ENCODE results near the gene GTF3A.

GTF3A gene

GRCh38 chr13:27472441-27472840 is 48.0 kb downstream of the GTF3A start:
- H3K4me3 ChIP-seq (ENCODE audit: control insufficient read depth in 1 of 7, extremely low read depth in 1 of 7, insufficient read depth in 4 of 7, low read depth in 2 of 7, low read length in 6 of 7) = no peak overlapping the region
- ChIA-PET CTCF (no interaction called here), POLR2A (no interaction called here)
- H3K9me3 ChIP-seq (ENCODE audit: control extremely low read depth in 1 of 5, control insufficient read depth in 4 of 5, insufficient read depth in 2 of 5, low read depth in 1 of 5, low read length in 4 of 5) = peaks cover 0 to 3% (median 0%) of the 10 kb centered on the region in 5 experiments
- DNase-seq = no peak
- peaks cover 0 to 21% (median 11%) of the 10 kb centered on the region in 4 experiments for H3K4me1 ChIP-seq (ENCODE audit: control extremely low read depth in 1 of 4, control insufficient read depth in 4 of 4, insufficient read depth in 4 of 4, low read length in 3 of 4)
- WGBS (ENCODE audit: insufficient coverage) = 100% methylated on average over 2 of the region's 2 CpGs
- no peaks in the 10 kb centered on the region for H3K36me3 ChIP-seq (ENCODE audit: control insufficient read depth in 4 of 4, insufficient read depth in 4 of 4, low read length in 3 of 4)
- H3K27ac ChIP-seq (ENCODE audit: insufficient read depth in 1 of 2, low read depth in 1 of 2, low read length in 2 of 2, poor library complexity in 1 of 2, severe bottlenecking in 2 of 2) = no peak overlapping the region
- no peaks in the 10 kb centered on the region for H3K27me3 ChIP-seq (replicated peaks in 2 of 5; ENCODE audit: control insufficient read depth in 4 of 5, insufficient read depth in 5 of 5, low read length in 4 of 5)

- Histone ChIP-seq H3K27me3 (replicated peaks in 2 of 5; ENCODE audit: control insufficient read depth in 4 of 5, insufficient read depth in 5 of 5, low read length in 4 of 5) (no peaks in the 10 kb centered on the region), H3K4me3 (ENCODE audit: control insufficient read depth in 1 of 7, extremely low read depth in 1 of 7, insufficient read depth in 4 of 7, low read depth in 2 of 7, low read length in 6 of 7) (no peak overlapping the region), H3K4me1 (ENCODE audit: control extremely low read depth in 1 of 4, control insufficient read depth in 4 of 4, insufficient read depth in 4 of 4, low read length in 3 of 4) (peaks cover 0 to 26% (median 12%) of the 10 kb centered on the region in 4 experiments), H3K27ac (ENCODE audit: insufficient read depth in 1 of 2, low read depth in 1 of 2, low read length in 2 of 2, poor library complexity in 1 of 2, severe bottlenecking in 2 of 2) (no peak overlapping the region), H3K9me3 (ENCODE audit: control extremely low read depth in 1 of 5, control insufficient read depth in 4 of 5, insufficient read depth in 2 of 5, low read depth in 1 of 5, low read length in 4 of 5) (peaks cover 0 to 3% (median 0%) of the 10 kb centered on the region in 5 experiments), H3K36me3 (ENCODE audit: control insufficient read depth in 4 of 4, insufficient read depth in 4 of 4, low read length in 3 of 4) (no peaks in the 10 kb centered on the region)
- ChIA-PET POLR2A (no interaction called here), CTCF (no interaction called here)
- 100% methylated on average over 2 of the region's 3 CpGs for WGBS (ENCODE audit: insufficient coverage)
- no peak for DNase-seq
Observed at GRCh38 chr13:27472941-27473340, 48.5 kb downstream of the GTF3A start.

- H3K9me3 ChIP-seq (ENCODE audit: control extremely low read depth in 1 of 5, control insufficient read depth in 4 of 5, insufficient read depth in 2 of 5, low read depth in 1 of 5, low read length in 4 of 5) = peaks cover 0 to 2% (median 0%) of the 10 kb centered on the region in 5 experiments
Observed at GRCh38 chr13:27474751-27475268, 50.4 kb downstream of the GTF3A start.

GRCh38 chr13:27476943-27477703 is 52.7 kb downstream of the GTF3A start:
- Histone ChIP-seq H3K27ac (ENCODE audit: insufficient read depth in 1 of 2, low read depth in 1 of 2, low read length in 2 of 2, poor library complexity in 1 of 2, severe bottlenecking in 2 of 2) (no peak overlapping the region), H3K27me3 (replicated peaks in 2 of 5; ENCODE audit: control insufficient read depth in 4 of 5, insufficient read depth in 5 of 5, low read length in 4 of 5) (no peaks in the 10 kb centered on the region), H3K9me3 (ENCODE audit: control extremely low read depth in 1 of 5, control insufficient read depth in 4 of 5, insufficient read depth in 2 of 5, low read depth in 1 of 5, low read length in 4 of 5) (peaks cover 0 to 3% (median 2%) of the 10 kb centered on the region in 5 experiments), H3K36me3 (ENCODE audit: control insufficient read depth in 4 of 4, insufficient read depth in 4 of 4, low read length in 3 of 4) (no peaks in the 10 kb centered on the region), H3K4me1 (ENCODE audit: control extremely low read depth in 1 of 4, control insufficient read depth in 4 of 4, insufficient read depth in 4 of 4, low read length in 3 of 4) (peaks cover 0 to 40% (median 19%) of the 10 kb centered on the region in 4 experiments), H3K4me3 (ENCODE audit: control insufficient read depth in 1 of 7, extremely low read depth in 1 of 7, insufficient read depth in 4 of 7, low read depth in 2 of 7, low read length in 6 of 7) (no peak overlapping the region)
- 52% methylated on average over 7 of the region's 10 CpGs for WGBS (ENCODE audit: insufficient coverage)
- peak in 2 of 3 donors; percentile 35 to 50 for DNase-seq
- POLR2A ChIA-PET = no interaction called here
- CTCF ChIA-PET = interaction anchor here (1.0 to 2.1 kb wide), 7 partner anchors 9 to 98 kb away, joined by 3 to 6 read pairs (median 3); partner anchors contain the start of gene MTIF3

More at GRCh38 chr13:27474751-27475268, 50.4 kb downstream of the GTF3A start:
- 96% methylated on average over 6 of the region's 13 CpGs for WGBS (ENCODE audit: insufficient coverage)
- ChIA-PET CTCF (no interaction called here), POLR2A (no interaction called here)
- H3K36me3 ChIP-seq (ENCODE audit: control insufficient read depth in 4 of 4, insufficient read depth in 4 of 4, low read length in 3 of 4) = no peaks in the 10 kb centered on the region
- H3K4me3 ChIP-seq (ENCODE audit: control insufficient read depth in 1 of 7, extremely low read depth in 1 of 7, insufficient read depth in 4 of 7, low read depth in 2 of 7, low read length in 6 of 7) = no peak overlapping the region
- DNase-seq = no peak
- H3K27me3 ChIP-seq (replicated peaks in 2 of 5; ENCODE audit: control insufficient read depth in 4 of 5, insufficient read depth in 5 of 5, low read length in 4 of 5) = no peaks in the 10 kb centered on the region
- H3K4me1 ChIP-seq (ENCODE audit: control extremely low read depth in 1 of 4, control insufficient read depth in 4 of 4, insufficient read depth in 4 of 4, low read length in 3 of 4) = peaks cover 0 to 38% (median 18%) of the 10 kb centered on the region in 4 experiments
- H3K27ac ChIP-seq (ENCODE audit: insufficient read depth in 1 of 2, low read depth in 1 of 2, low read length in 2 of 2, poor library complexity in 1 of 2, severe bottlenecking in 2 of 2) = no peak overlapping the region

- POLR2A ChIA-PET = no interaction called here
- Histone ChIP-seq H3K9me3 (ENCODE audit: control extremely low read depth in 1 of 5, control insufficient read depth in 4 of 5, insufficient read depth in 2 of 5, low read depth in 1 of 5, low read length in 4 of 5) (peaks cover 0 to 10% (median 2%) of the 10 kb centered on the region in 5 experiments), H3K36me3 (ENCODE audit: control insufficient read depth in 4 of 4, insufficient read depth in 4 of 4, low read length in 3 of 4) (no peaks in the 10 kb centered on the region), H3K27me3 (replicated peaks in 2 of 5; ENCODE audit: control insufficient read depth in 4 of 5, insufficient read depth in 5 of 5, low read length in 4 of 5) (no peaks in the 10 kb centered on the region), H3K4me3 (ENCODE audit: control insufficient read depth in 1 of 7, extremely low read depth in 1 of 7, insufficient read depth in 4 of 7, low read depth in 2 of 7, low read length in 6 of 7) (no peak overlapping the region), H3K4me1 (ENCODE audit: control extremely low read depth in 1 of 4, control insufficient read depth in 4 of 4, insufficient read depth in 4 of 4, low read length in 3 of 4) (peaks cover 0 to 26% (median 14%) of the 10 kb centered on the region in 4 experiments), H3K27ac (ENCODE audit: insufficient read depth in 1 of 2, low read depth in 1 of 2, low read length in 2 of 2, poor library complexity in 1 of 2, severe bottlenecking in 2 of 2) (no peak overlapping the region)
- WGBS (ENCODE audit: insufficient coverage) = 69% methylated on average over 11 of the region's 11 CpGs
- DNase-seq = peak in 2 of 3 donors; percentile 37 to 44
- CTCF ChIA-PET = interaction anchor here (1.2 kb wide), 1 partner anchor 14 kb away, joined by 3 read pairs; no protein-coding TSS in a partner anchor
Observed at GRCh38 chr13:27481766-27482165, 57.3 kb downstream of the GTF3A start.

- H3K27me3 ChIP-seq (replicated peaks in 2 of 5; ENCODE audit: control insufficient read depth in 4 of 5, insufficient read depth in 5 of 5, low read length in 4 of 5) = no peaks in the 10 kb centered on the region
- peaks cover 0 to 14% (median 7%) of the 10 kb centered on the region in 4 experiments for H3K4me1 ChIP-seq (ENCODE audit: control extremely low read depth in 1 of 4, control insufficient read depth in 4 of 4, insufficient read depth in 4 of 4, low read length in 3 of 4)
- 93% methylated on average over 2 of the region's 7 CpGs for WGBS (ENCODE audit: insufficient coverage)
- ChIA-PET POLR2A (no interaction called here), CTCF (interaction anchor here (1.0 to 1.2 kb wide), 4 partner anchors 11 to 48 kb away, joined by 3 read pairs; no protein-coding TSS in a partner anchor)
- H3K4me3 ChIP-seq (ENCODE audit: control insufficient read depth in 1 of 7, extremely low read depth in 1 of 7, insufficient read depth in 4 of 7, low read depth in 2 of 7, low read length in 6 of 7) = no peak overlapping the region
- H3K9me3 ChIP-seq (ENCODE audit: control extremely low read depth in 1 of 5, control insufficient read depth in 4 of 5, insufficient read depth in 2 of 5, low read depth in 1 of 5, low read length in 4 of 5) = peaks cover 0 to 10% (median 2%) of the 10 kb centered on the region in 5 experiments
- no peak overlapping the region for H3K27ac ChIP-seq (ENCODE audit: insufficient read depth in 1 of 2, low read depth in 1 of 2, low read length in 2 of 2, poor library complexity in 1 of 2, severe bottlenecking in 2 of 2)
- peak; percentile 30 to 69 (median 51) for DNase-seq
- H3K36me3 ChIP-seq (ENCODE audit: control insufficient read depth in 4 of 4, insufficient read depth in 4 of 4, low read length in 3 of 4) = no peaks in the 10 kb centered on the region
Observed at GRCh38 chr13:27482983-27483382, 58.6 kb downstream of the GTF3A start.

GRCh38 chr13:27483421-27483820 is 59.0 kb downstream of the GTF3A start:
- no peak overlapping the region for H3K27ac ChIP-seq (ENCODE audit: insufficient read depth in 1 of 2, low read depth in 1 of 2, low read length in 2 of 2, poor library complexity in 1 of 2, severe bottlenecking in 2 of 2)
- H3K9me3 ChIP-seq (ENCODE audit: control extremely low read depth in 1 of 5, control insufficient read depth in 4 of 5, insufficient read depth in 2 of 5, low read depth in 1 of 5, low read length in 4 of 5) = peaks cover 0 to 10% (median 2%) of the 10 kb centered on the region in 5 experiments
- DNase-seq = no peak
- H3K27me3 ChIP-seq (replicated peaks in 2 of 5; ENCODE audit: control insufficient read depth in 4 of 5, insufficient read depth in 5 of 5, low read length in 4 of 5) = no peaks in the 10 kb centered on the region
- H3K4me1 ChIP-seq (ENCODE audit: control extremely low read depth in 1 of 4, control insufficient read depth in 4 of 4, insufficient read depth in 4 of 4, low read length in 3 of 4) = peaks cover 0 to 11% (median 7%) of the 10 kb centered on the region in 4 experiments
- ChIA-PET POLR2A (no interaction called here), CTCF (interaction anchor here (0.6 to 1.2 kb wide), 4 partner anchors 11 to 63 kb away, joined by 3 read pairs; no protein-coding TSS in a partner anchor)
- WGBS (ENCODE audit: insufficient coverage) = 96% methylated on average over 9 of the region's 11 CpGs
- no peaks in the 10 kb centered on the region for H3K36me3 ChIP-seq (ENCODE audit: control insufficient read depth in 4 of 4, insufficient read depth in 4 of 4, low read length in 3 of 4)
- H3K4me3 ChIP-seq (ENCODE audit: control insufficient read depth in 1 of 7, extremely low read depth in 1 of 7, insufficient read depth in 4 of 7, low read depth in 2 of 7, low read length in 6 of 7) = no peak overlapping the region

Data from common myeloid progenitor, CD34-positive (primary cell).